HL-60 (cell line): ENCODE measurements around the gene NCK2.

ENCODE experiments used
- DNase-seq, 2 experiments: peaks; one replicate each; pipeline ENCODE4 v3.0.0-alpha.2; 2010 to 2020; ENCODE audit warnings: low read depth in 1 of 2, low spot score in 1 of 2
- H3K27ac ChIP-seq: fragments of 250-450 bp; sonication (Bioruptor Pico); replicated peaks from 2 replicates; pipeline ENCODE4 v1.5.1; 2020; ENCODE audit warnings: mild to moderate bottlenecking, moderate library complexity
- H3K27me3 ChIP-seq: fragments of 250-450 bp; sonication (Bioruptor Pico); 2 replicates; pipeline ENCODE4 v1.5.1; 2021; ENCODE audit warnings: mild to moderate bottlenecking, moderate library complexity; ENCODE audit not compliant: insufficient read depth, poor library complexity, severe bottlenecking
- H3K4me3 ChIP-seq: replicated peaks from 2 replicates; pipeline ENCODE4 v1.5.1; 2011; ENCODE audit warnings: mild to moderate bottlenecking, control low read depth, low read length; ENCODE audit not compliant: insufficient read depth
- CTCF ChIP-seq: IDR thresholded peaks from one replicate; pipeline ENCODE4 v1.5.1; 2011; ENCODE audit warnings: low read length, control low read depth, inconsistent platforms; ENCODE audit not compliant: insufficient read depth
- GABPA ChIP-seq: IDR thresholded peaks from 2 replicates; pipeline ENCODE4 v1.6.1; 2012; ENCODE audit warnings: low read depth
- POLR2AphosphoS5 ChIP-seq: IDR thresholded peaks from 2 replicates; pipeline ENCODE4 v1.6.1; 2012; ENCODE audit warnings: low read depth
- REST ChIP-seq: IDR thresholded peaks from 2 replicates; pipeline ENCODE4 v1.6.1; 2012; ENCODE audit warnings: low read depth; ENCODE audit not compliant: insufficient replicate concordance
- SPI1 ChIP-seq: IDR thresholded peaks from 2 replicates; pipeline ENCODE4 v1.6.1; 2012; ENCODE audit warnings: low read depth, mild to moderate bottlenecking, borderline replicate concordance

Gene NCK2

GRCh38 chr2:105840933-105841332 is 96.2 kb downstream of the NCK2 start:
- no peak for DNase-seq
- no peak overlapping the region for H3K4me3 ChIP-seq
- no peaks in the 10 kb centered on the region for H3K27me3 ChIP-seq
- H3K27ac ChIP-seq = no peak overlapping the region
- TF ChIP-seq CTCF (no peak), REST (no peak), SPI1 (no peak), GABPA (no peak), POLR2AphosphoS5 (no peak)

GRCh38 chr2:105841551-105841950 is 96.8 kb downstream of the NCK2 start:
- TF ChIP-seq REST (no peak), CTCF (no peak), GABPA (no peak), SPI1 (no peak), POLR2AphosphoS5 (no peak)
- no peak for DNase-seq
- H3K27me3 ChIP-seq = no peaks in the 10 kb centered on the region
- no peak overlapping the region for H3K27ac ChIP-seq
- H3K4me3 ChIP-seq = no peak overlapping the region

GRCh38 chr2:105842555-105842954 is 97.8 kb downstream of the NCK2 start:
- TF ChIP-seq GABPA (no peak), REST (no peak), POLR2AphosphoS5 (no peak), SPI1 (no peak), CTCF (no peak)
- no peak overlapping the region for H3K27ac ChIP-seq
- no peak for DNase-seq
- H3K27me3 ChIP-seq = no peaks in the 10 kb centered on the region
- no peak overlapping the region for H3K4me3 ChIP-seq
